Hematopoietic multipotent progenitor cell treated with erythropoietin and hydrocortisone succinate and interleukin-3 and kit ligand, for 8 days (in vitro differentiated cells): ENCODE data around the gene DOCK4.
"Not testable (repeated sequence)": the region's sequence is repeated elsewhere in the genome, so short reads cannot be mapped to it uniquely, and the experiment has no call there.

Source experiments
- DNase-seq: peaks from one replicate; pipeline ENCODE4 v3.0.0-alpha.2; 2015

Gene DOCK4

DNA sequence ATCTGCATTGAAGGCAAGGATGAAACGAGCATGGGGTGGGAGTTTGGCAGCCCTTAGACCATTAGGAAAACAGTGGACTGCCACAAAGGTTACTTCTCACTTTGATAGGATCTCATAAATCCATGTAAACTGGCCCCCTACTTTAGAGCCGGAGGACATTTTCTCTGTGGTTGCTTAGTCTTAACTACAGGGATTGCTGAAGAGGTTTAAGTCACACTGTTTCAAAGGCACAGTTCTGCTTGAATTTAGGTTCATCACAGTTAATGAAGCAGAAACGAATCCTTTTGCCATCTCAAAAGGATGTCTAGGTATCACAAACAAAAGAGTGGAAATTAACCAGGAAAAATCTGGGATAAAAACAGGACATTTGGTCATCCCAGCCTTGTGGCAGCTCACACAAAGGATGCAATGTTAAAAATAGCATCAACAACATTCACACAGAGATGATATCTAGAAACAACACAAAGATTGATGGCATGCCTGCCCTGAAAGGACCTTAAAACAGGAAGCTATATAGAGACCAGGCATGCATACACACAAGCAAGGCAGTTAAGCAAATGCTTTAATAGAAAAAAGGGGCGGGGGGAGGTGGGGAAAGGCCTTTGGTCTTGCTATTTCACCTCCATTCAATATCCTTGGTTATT is 74.0 kb downstream of the DOCK4 start:
- DNase-seq = no peak

DNA sequence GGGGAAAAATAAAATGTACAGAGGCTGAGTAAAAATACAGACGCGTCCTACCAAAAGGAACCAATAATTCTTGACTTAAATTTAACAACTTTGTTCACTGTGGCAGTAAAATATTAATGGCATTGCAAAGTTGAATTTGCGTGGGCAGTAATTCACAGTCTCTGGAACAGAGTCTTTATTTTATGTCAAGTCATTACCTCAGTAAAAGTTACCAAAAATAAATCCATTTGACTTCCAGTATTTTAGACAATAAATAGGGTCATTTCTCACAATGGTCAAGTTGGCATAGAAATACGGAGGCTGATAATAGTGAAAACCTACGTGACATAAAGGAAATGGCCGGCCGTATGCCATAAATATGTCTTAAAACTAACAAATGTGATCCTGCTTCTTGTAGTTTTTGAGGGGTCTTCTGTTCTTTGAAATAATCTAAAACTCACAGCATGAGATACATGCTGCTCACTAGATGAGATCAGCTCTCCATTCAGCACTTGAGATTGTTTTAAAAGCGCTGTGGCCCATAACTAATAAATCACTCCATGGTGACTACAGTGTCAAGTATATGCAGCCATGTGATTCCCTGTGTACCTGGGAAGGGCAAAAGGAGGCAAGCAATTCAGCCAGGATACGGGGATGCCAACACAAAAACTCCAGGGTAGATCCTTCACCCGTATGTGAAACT is 75.3 kb downstream of the DOCK4 start:
- no peak for DNase-seq

DNA sequence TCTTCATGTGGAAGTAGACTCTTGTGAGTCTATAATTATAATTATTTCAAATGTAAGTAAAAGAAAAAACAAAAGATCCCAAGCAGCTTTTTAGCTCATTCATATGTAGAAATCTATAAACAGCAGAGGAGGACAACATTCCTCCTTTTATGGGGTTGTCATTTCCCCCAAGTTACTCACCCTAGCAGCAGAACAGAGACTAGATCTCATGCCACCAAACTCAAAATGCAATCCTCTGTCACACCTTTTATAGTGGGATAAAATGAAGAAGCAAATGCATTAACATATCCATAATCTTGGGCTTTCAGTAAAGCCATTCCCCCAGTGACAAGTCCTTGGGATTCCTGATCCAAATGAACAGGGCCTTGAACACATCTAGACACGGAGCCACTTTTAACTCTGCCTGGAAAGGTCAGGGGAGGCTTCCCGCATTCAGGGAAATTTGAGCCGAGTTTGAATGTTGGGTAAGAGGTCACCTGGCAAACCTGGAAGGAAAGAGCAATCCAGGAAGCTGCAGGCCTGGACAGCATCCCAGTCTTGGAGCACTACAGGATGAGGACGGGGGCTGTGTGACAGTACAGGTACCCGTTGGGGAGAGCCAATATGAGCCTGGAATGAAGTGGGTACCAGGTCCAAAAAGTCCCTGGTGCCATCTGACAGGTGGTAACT is 76.4 kb downstream of the DOCK4 start:
- DNase-seq = no peak

DNA sequence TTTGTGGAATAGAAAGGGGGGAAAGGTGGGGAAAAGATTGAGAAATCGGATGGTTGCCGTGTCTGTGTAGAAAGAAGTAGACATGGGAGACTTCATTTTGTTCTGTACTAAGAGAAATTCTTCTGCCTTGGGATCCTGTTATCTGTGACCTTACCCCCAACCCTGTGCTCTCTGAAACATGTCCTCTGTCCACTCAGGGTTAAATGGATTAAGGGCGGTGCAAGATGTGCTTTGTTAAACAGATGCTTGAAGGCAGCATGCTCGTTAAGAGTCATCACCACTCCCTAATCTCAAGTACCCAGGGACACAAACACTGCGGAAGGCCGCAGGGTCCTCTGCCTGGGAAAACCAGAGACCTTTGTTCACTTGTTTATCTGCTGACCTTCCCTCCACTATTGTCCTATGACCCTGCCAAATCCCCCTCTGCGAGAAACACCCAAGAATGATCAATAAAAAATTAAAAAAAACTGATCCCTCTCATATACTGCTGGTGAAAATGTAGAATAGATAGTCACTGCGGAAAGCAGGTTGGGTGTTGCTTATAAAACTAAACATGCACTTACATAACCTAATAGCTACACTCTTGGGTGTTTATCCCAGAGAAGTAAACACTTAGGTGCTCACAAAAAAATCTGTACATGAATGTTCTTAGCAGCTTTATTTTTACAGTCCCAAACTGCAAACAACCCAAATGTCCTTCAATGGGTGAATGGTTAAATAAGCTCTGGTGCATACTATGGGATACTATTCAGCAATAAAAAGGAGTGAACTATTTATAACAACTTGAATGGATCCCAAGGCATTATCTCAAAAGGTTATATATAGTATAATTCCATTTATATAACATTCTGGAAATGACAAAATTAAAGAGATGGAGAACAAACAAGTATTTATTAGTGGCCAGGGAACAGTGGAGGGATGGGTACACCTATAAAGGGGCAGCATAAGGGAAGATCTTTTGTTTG is 77.5 kb downstream of the DOCK4 start:
- DNase-seq = not testable (repeated sequence)

DNA sequence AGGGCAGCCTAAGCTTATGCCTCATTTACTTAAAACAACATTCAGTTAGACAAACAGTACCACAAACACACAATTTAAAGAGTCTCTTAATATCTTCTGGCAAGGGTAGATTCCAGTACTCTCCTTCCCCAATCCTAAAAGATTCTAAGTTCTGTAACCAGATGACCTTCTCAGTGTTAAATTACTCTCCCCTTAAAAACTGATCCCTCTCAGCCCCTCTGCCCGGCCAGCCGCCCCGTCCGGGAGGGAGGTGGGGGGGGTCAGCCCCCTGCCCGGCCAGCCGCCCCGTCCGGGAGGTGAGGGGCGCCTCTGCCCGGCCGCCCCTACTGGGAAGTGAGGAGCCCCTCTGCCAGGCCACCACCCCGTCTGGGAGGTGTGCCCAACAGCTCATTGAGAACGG is 78.2 kb downstream of the DOCK4 start:
- not testable (repeated sequence) for DNase-seq

DNA sequence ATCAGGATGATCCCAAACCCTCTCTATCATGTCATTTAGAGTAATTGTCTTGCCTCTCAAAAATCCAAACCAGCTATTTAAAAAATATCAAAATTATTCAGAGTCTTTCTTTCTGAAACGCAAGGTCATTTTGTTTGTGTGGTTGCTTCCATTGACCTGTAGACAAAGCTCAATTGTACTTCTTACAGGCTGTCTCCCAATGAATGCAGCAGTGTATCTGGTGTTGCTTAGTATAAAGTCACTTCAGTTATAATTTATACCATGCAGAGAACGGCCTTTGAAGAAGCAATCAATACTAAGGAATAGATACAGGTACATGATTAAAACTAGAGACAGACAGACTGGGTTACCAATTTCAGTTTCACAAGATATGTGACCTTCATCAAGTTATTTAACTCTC is 80.9 kb downstream of the DOCK4 start:
- DNase-seq = no peak

DNA sequence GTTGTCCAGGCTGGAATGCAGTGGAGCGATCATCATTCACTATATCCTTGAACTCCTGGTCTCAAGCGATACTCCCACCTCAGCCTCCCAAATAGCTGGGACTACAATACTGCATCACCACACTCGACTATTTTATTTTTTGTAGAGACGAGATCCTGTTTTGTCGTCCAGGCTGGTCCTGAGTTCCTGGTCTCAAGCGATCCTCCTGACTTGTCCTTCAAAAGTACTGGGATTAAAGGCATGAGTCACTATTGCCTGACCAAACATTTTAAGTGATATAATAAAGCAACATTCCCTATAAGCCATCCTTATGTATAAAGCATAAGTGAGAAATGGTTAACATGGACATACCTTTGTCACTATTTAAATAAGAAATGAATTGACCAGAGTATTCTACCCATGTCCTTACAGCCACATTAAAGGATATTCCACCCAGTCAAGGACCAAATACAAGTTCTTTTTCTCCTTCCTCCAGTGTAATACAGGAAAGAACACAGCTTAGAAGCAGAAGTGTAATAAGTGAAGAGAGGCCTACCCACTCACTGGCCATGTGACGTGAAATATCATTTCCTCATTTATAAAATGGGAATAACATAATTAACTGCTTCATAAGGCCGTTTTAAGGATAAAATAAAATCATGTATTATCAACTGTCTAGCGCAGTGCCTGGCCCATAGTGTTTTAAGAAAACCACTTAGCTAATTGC is 82.0 kb downstream of the DOCK4 start:
- DNase-seq = no peak

DNA sequence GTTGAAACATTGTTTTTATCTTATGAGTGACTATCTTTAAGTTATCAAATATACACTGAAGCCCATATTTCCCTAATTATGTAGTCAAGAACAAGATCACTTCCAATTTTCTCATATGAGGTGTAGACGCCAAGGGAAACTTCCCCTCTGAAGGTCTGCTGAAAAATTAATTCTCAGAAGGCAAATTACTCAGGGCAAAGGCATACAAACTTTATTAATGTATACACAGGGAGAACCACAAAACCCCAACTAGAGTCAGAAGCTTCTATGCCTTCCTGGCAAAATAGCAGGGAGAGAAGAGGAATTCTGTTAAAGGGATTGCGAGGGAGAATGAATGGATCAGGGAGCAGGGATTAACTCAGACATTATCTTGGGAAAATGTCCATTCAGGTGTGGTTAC is 83.4 kb downstream of the DOCK4 start:
- no peak for DNase-seq

DNA sequence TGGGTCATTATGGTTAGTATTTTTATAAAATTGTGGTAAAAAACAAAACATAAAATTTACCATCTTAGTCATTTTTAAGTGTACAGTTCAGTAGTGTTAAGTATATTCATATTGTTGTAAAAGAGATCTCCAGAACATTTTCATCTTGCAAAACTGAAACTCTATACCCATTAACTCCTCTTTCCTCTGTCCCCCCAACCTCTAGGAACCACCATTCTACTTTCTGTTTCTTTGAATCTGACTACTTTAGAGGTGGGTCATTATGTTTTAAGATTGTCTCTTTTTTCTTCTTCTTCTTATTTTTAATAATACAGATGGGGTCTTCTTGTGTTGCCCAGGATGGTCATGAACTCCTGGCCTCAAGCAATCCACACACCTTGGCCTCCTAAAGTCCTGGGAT is 84.1 kb downstream of the DOCK4 start:
- no peak for DNase-seq

DNA sequence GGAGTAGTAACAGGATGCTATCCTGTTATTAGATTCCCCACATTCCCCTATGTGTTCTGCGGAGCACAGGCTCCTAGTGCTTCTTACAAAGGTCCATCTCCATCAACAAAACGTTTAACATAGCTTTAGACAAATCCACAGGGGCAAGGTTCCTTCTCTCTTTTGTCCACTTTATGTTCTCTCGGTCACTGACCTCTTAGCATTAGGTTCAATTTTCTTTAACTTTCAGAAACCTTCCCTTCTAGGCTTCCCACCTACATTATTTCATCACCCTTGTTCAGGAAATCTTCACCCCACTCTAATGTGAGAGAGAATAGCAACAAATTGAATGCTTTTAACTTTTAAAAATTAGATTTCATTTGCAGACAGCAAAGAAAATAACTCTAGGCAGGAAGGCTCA is 84.9 kb downstream of the DOCK4 start:
- DNase-seq = no peak

DNA sequence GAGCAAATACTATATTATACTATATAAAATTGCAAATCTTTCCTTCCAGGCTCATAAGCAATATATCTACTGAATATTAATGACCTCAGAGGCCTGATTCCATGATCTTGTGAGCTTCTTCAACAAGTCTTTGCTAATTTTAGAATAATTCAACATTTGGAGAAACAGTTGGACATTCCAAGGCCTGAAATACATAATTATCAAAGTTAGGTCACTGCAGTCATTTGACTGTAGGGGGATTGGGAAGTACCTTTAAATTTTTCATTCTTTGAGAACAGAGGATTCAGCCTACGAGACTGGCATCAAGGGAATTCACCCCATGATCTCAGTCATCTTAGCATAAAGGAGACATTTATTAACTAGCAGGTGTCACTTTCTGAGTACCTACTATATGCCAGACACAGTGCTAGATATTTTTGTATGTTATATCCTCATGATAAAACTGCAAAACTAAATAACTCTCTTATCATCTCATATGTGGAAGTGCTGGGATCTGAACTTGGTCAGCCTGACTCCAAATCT is 85.4 kb downstream of the DOCK4 start:
- no peak for DNase-seq

DNA sequence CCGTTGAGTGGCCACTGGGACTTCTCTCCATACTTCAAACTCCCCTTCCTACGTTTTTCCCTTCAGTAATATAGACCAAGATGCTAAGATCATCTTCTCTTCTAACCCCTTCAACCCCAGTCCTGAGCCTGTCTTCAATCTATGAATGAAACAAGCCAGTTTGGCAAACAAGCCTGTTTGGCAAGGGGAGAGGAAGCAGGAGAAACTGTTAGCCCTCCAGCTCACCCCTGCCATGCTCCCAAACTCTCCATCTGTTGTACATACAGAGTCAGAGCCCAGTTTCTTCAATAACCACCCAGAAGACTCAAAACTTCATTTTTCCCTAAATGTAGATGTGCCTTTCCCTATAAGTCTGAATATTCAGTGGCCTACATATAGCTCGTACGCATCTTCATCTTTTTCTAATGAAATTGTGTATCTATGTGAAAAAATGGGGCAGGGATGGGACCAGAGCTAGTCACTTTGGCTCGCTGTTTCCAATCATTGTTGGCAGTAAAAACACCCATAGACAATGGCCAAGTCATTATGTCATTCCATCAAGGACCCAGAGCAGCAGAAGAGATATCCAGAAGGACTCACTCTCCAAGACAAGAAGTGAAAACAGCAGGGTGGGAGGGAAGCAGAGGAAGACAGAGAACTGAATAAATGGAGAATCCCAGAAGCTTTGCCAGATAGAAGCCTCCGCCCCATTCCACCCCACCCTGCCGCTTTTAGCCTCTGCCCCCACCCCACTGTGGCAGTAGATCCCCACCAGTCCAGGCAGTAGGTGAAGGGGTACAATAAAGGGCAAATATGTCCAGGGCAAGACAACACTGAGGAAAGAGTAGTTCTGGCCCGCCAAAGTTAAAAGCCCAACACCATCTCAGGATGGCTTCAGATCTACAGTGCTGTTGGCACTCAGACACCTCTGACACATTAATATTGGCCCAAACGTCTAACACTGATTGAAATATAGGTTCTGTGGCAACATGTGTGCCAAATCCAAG is 87.3 kb downstream of the DOCK4 start:
- DNase-seq = no peak

DNA sequence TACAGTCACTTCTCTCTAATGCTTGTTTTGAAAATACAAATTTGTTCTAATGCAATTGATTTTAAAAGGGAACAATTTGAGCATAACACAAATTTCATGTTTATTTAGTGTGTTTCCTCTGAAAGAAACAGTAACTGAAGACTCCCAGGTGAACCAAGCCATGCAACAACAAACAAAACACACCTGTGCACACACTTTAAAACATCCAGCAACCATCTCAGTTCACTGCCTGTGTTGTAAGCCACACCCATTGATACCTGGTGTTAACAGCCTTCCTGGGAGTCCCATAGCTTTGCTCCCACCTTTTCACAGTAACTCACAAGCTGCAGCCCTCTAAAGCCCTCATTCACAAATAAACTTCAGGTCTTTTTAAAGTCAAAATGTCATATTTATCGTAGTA is 89.3 kb downstream of the DOCK4 start:
- DNase-seq = no peak

DNA sequence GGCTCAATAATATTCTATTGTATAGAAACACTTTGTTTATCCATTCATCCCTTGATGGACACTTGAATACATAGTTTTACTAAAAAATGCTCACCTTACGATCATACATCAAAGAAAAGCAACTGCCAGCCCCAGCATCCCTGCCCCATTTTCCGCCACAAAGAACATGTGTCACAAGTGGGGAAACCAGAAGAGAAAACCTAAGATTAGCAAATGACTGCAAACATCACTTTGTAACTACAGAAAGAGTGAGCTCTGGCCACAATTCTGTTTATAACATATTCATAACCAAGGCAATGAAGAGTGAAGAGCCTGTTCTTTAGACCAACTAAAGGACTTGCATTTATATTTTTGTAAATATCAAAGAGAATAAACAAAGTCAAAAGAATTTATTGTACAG is 89.8 kb downstream of the DOCK4 start:
- DNase-seq = no peak

DNA sequence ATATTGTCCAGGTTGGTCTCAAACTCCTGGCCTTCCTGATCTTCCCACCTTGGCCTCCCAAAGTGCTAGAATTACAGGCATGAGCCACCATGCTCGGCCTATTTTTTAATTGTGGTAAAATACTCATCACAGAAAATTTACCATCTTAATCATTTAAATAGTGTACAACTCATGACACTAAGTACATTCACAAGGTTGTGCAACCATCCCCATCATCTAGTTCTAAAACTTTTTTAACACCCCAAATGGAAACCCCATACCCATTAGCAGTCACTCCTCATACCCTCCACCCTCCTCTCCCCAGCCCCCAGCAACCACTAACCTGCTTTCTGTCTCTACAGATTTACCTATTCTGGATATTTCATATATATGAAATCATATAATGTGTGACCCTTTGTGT is 90.3 kb downstream of the DOCK4 start:
- no peak for DNase-seq

DNA sequence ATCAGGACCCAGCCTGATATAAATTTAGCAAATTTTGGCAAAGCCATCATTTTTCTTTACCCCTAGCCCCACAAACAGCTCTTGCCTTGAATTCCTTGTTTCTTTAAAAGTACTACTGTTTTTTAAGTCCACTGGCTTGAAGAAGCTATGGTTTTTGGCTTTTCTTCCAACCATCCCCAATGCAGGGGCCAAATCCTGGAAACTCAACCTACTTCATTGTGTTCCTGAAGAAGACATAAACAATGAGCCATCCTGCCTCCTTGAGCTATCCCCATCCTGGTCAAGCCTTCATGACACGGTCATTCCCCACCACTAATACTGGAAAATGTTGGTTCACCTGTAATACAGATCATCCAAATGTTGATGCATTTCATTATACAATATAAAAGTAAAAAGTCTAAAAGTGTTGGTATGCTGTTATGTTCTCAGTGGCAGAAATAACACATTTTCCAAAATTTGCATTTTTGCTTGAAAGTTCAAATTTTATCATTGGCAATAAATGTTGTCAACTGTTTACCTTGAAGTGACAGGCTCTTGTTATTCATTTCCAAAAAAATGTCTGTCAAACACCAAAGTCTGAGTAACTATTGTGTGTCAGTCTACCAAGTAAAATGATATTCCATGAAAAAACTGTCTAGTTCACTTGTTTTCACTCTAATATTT is 92.2 kb downstream of the DOCK4 start:
- no peak for DNase-seq

DNA sequence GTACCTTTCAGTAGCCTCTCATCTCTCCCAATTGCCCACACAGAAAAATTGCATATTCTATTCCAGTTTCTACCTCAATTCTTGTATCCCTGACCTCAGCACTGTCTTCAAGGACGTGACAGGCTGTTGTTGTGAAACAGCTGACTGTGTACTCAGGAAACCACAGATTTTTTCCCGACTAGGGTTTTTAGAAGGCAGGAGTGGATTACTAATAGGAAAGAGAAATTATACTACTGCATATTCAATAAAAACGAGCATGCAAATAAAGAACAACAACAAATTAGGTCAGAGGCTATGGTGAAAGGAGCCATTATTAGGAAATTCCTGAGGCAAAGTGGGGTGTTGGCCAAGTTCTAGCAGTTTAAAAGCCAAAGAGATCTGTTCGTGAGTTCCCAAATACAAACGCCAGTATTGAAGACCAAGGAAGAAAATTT is 93.4 kb downstream of the DOCK4 start:
- no peak for DNase-seq

DNA sequence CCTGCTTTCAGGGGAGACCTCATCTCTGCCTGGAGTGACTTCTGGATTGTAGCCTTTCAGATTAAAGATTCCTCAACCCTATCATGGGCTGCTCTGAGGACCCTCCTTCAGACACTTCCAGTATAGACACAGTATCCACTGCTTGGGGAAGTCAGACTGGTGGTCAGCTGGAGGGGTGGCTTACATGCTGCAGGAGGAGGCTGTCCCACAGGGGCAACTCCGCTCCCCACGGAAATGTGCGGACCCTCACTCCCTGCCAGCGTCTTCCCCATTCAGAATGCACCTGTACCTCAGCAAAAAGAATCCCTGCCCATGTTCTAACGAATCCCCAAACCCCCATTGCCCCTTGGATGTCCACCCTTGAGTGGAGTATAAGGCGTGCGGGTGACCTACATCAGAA is 95.5 kb downstream of the DOCK4 start:
- no peak for DNase-seq

DNA sequence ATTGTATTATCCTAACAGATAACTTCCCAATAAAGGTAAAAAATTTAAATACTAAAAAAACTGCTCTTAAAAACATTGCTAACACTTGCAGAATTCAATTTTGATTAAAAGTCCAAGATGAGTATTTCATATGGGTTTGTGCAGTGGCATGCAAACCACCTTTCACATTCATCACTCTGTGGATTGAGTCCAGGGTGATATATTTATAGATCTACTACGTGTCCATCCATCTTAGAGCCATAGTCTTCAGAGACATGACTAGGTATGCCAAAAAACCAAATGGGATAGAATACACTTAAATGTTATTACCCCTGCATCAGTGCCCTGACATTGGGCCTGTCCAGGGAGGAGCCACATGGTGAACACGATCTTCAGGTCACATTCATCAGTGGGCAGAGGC is 96.0 kb downstream of the DOCK4 start:
- DNase-seq = no peak

DNA sequence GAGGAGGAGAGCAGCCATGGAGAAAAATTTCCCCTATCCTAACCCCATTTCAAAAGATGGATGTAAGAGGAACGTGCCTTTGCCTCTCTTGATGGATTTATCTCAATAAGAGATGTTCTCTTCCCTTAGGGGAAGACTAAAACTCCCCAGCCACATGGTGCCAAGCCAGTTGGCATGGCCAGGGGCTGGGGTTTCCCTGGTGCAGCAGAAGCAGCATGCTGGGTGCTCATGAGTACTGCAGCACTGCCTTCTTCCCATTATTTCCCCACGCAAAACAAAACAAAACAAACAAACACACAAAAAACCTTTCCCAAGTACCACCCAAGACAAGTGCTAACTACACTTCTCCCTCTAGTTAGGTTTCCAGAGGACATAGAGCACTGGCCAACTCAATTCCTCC is 97.2 kb downstream of the DOCK4 start:
- DNase-seq = no peak
